ENCODE measurements around the gene ANXA1. TPM values are rescaled to one million over a fixed set of nuclear protein-coding genes. Genes with fewer than 3 reads are reported as not detected.

The ANXA1 gene
- total RNA-seq, 1 experiment from 2014 or later, result 34.4 TPM

DNA sequence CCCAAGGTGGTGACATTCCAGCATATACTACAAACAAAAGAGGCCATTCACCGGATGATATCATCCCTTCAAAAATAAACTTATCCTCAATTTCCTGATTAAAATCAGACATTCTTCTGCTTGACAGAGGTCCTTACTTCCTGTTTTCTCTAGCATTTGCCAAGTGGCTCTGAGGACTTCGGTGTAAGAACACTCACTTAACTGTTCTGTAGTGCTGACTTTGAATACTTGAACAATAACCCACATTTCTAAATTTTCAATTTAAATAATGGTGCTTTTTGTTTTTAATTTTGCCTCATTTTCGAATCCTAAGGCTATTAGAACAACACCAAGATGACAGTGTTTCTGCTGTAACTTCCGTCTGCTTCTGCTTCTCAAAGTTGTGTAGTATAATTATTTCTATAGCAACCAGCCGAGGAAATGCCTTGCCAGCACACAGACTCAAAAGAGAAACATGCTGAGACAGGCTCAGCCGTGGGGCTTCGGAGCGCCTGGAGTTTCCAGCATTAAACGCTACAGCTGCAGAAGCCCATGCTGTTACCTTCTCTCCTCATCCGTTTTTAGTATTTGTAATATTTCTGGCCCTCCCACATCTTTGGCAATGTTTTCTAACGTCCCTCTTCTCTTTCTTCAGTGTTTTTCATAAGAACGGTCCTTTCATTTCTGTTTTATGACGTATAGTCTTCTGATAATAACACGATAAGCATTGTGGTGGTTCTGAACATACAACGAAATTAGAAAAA is 19.5 kb upstream of the ANXA1 start:
- Histone ChIP-seq H3K4me1 (peaks cover 16% of the 10 kb centered on the region), H3K36me3 (no peaks in the 10 kb centered on the region), H3K9me3 (replicated peaks) (no peaks in the 10 kb centered on the region), H3K27ac (peak overlapping the region; percentile 86), H3K27me3 (no peaks in the 10 kb centered on the region), H3K4me3 (peak overlapping the region; percentile 61)
- peak; percentile 82 to 87 for DNase-seq

- DNase-seq, result peak in 1 of 2 experiments; percentile 26
- H3K36me3 ChIP-seq, result no peaks in the 10 kb centered on the region
- no peaks in the 10 kb centered on the region for H3K9me3 ChIP-seq (replicated peaks)
- no peaks in the 10 kb centered on the region for H3K27me3 ChIP-seq
- peak overlapping the region; percentile 61 for H3K4me3 ChIP-seq
- H3K27ac ChIP-seq, result peak overlapping the region; percentile 86
- H3K4me1 ChIP-seq, result peaks cover 18% of the 10 kb centered on the region
Measured at GRCh38 chr9:73133022-73133651, 18.5 kb upstream of the ANXA1 start.

DNA sequence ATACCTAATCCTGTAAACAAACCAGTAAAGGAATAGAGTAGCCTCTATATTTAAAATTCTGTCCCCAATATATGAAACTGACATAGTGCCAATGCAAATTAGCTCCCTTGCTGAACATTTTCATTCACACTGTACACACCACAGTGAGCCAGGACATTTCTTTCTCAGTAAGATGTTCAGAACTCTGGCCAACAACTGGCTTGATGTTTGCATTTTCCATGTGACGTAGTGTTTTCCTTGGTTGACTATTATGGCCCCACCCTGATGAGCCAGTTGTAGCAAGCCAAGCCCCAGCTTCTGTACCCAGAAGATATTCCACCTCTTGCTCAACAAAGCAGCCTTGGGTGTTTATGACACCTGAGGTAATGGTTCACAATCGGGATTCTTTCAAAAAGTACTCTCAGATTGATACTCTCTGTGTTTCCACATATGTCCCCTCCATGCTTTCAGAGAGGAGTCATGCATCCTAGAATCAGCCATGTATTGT is 17.7 kb upstream of the ANXA1 start:
- Histone ChIP-seq H3K27ac (no peak overlapping the region), H3K36me3 (no peaks in the 10 kb centered on the region), H3K27me3 (no peaks in the 10 kb centered on the region), H3K4me1 (peaks cover 18% of the 10 kb centered on the region), H3K9me3 (replicated peaks) (no peaks in the 10 kb centered on the region), H3K4me3 (no peak overlapping the region)
- no peak for DNase-seq

DNA sequence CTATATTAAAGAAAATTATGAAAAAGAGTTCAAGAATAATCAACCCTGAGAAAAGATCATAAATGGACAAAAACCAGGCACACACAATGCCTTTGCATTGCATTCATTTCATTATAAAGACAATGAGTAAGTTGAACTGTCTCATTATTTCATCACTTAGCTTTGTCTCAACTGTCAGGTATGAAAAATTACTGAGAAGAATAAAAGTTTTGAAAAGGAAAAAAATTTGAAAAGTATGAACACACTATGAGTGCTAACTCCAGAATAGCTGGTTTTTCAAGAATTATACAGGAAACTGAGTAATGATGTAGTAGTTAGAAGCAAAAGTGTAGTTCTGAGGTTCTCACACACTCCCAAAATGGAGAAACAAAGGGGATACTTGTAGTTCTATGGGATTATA is 16.3 kb upstream of the ANXA1 start:
- H3K4me1 ChIP-seq, result peaks cover 18% of the 10 kb centered on the region
- no peaks in the 10 kb centered on the region for H3K27me3 ChIP-seq
- no peak overlapping the region for H3K4me3 ChIP-seq
- DNase-seq, result no peak
- no peaks in the 10 kb centered on the region for H3K36me3 ChIP-seq
- H3K9me3 ChIP-seq (replicated peaks), result no peaks in the 10 kb centered on the region
- no peak overlapping the region for H3K27ac ChIP-seq

DNA sequence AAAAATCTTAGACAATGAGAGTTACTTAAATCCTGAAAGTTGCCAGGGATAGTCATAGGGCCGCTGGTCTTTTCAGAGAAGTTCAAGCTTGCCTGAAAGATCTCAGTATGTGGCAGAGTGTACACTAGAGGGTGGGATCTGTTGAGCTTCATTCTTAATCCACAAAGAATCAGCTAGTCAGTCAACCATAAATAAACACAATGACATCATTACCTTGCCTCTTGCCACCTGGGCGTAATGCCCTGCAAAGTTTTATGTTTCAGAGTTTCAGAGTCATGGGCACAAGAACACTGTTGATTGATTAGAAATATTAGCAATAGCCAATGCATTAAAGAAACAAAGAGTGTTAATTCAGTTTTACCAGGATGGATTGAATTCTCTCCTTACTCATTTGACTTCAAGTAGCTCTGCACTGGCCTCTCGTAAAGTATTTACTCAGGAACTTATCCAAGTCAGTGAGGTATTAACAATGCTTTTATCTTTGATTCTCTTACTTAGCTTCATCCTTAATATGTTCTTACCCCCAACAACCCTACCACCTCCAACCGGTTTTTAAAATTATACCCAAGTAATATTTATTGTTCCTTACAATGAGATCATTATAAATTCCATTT is 14.3 kb upstream of the ANXA1 start:
- H3K9me3 ChIP-seq (replicated peaks), result no peaks in the 10 kb centered on the region
- no peaks in the 10 kb centered on the region for H3K36me3 ChIP-seq
- H3K4me1 ChIP-seq, result peaks cover 10% of the 10 kb centered on the region
- H3K27me3 ChIP-seq, result no peaks in the 10 kb centered on the region
- no peak overlapping the region for H3K4me3 ChIP-seq
- H3K27ac ChIP-seq, result no peak overlapping the region
- DNase-seq, result no peak

GRCh38 chr9:73137914-73138313 is 13.8 kb upstream of the ANXA1 start:
- no peaks in the 10 kb centered on the region for H3K9me3 ChIP-seq (replicated peaks)
- no peak for DNase-seq
- no peaks in the 10 kb centered on the region for H3K36me3 ChIP-seq
- no peaks in the 10 kb centered on the region for H3K27me3 ChIP-seq
- peaks cover 10% of the 10 kb centered on the region for H3K4me1 ChIP-seq
- H3K4me3 ChIP-seq, result no peak overlapping the region
- H3K27ac ChIP-seq, result no peak overlapping the region

DNA sequence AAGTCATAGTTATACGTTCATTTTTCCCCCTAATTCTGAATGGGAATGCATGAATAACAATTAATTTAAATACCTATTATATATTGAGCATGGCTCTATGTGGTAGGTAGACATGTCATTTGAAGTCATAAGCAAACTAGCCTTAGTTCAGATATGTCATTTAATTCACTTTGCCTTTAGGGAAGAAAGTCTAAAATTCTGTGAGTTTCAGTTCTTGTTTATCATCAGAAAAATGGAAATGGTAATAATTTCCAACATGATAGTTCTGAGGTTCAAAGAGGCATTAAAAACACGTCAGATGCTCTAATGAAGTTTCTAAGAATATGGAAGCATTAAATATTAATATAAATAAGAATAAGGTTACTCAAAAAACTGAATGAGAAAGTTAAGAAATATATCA is 13.1 kb upstream of the ANXA1 start:
- peaks cover 11% of the 10 kb centered on the region for H3K4me1 ChIP-seq
- H3K27me3 ChIP-seq, result no peaks in the 10 kb centered on the region
- no peak overlapping the region for H3K27ac ChIP-seq
- H3K36me3 ChIP-seq, result no peaks in the 10 kb centered on the region
- H3K9me3 ChIP-seq (replicated peaks), result no peaks in the 10 kb centered on the region
- no peak overlapping the region for H3K4me3 ChIP-seq
- no peak for DNase-seq

DNA sequence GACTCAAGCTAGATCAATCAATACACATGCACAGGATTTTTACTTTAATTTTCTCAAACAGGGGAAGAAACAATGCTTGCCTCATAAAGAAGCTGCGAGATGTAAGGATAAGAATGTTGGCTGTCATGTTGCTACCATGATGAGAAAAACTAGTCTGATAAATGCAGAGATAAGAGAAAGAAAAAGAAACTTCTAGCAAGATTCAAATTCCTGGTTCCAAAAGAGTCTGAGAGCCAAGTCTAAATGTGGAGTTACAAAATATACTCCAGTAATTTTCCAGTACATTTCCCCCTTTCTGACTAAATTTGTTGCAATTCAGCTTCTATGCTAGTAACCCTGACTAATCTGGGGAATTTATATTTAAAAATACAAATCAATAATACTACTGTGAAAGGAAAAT is 10.4 kb upstream of the ANXA1 start:
- H3K4me3 ChIP-seq, result no peak overlapping the region
- no peak for DNase-seq
- no peaks in the 10 kb centered on the region for H3K9me3 ChIP-seq (replicated peaks)
- no peaks in the 10 kb centered on the region for H3K36me3 ChIP-seq
- H3K27me3 ChIP-seq, result no peaks in the 10 kb centered on the region
- H3K27ac ChIP-seq, result no peak overlapping the region
- H3K4me1 ChIP-seq, result peaks cover 29% of the 10 kb centered on the region

- Histone ChIP-seq H3K4me3 (no peak overlapping the region), H3K4me1 (peaks cover 31% of the 10 kb centered on the region), H3K27ac (peak overlapping the region; percentile 34), H3K9me3 (replicated peaks) (no peaks in the 10 kb centered on the region), H3K36me3 (no peaks in the 10 kb centered on the region), H3K27me3 (no peaks in the 10 kb centered on the region)
- peak; percentile 19 to 66 for DNase-seq
Measured at GRCh38 chr9:73143711-73144328, 7.8 kb upstream of the ANXA1 start.

GRCh38 chr9:73146111-73146815 is 5.4 kb upstream of the ANXA1 start:
- no peaks in the 10 kb centered on the region for H3K9me3 ChIP-seq (replicated peaks)
- no peak for DNase-seq
- no peak overlapping the region for H3K4me3 ChIP-seq
- H3K27me3 ChIP-seq, result no peaks in the 10 kb centered on the region
- no peaks in the 10 kb centered on the region for H3K36me3 ChIP-seq
- peaks cover 51% of the 10 kb centered on the region for H3K4me1 ChIP-seq
- H3K27ac ChIP-seq, result no peak overlapping the region

GRCh38 chr9:73148447-73148937 is 3.2 kb upstream of the ANXA1 start:
- DNase-seq, result no peak
- Histone ChIP-seq H3K27ac (peak overlapping the region; percentile 75), H3K4me1 (peaks cover 67% of the 10 kb centered on the region)

DNA sequence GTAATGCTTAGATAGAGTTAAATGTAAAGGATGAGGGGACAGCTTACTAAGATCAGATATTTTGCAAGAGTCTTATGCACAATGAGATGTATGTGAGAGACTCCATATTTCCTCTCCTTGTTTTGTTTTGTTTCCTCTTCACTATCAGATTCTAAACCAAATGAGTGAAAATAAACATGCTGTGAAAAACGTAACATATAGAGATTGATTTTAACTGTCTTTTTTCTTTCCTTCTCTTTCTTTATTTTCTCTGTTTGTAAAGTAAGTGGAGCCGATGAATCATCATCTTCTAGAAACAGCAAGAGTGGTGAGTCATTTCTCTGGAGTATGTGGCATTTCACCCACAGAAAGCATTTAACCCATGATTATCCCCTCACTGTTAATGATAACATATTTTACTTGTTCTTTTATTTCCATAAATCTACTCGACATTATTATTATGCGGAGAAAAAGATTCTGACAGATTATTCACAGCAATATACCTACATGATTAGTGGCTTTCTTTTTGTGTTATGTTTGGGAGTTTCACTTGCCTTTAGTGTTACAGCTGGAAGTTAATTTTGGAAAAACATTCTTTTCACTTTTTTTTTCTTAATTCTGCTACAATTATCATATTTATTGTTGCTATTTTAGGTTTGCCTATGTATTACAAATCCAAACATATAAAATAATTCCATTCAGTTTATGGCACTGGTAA is 2.1 kb upstream of the ANXA1 start:
- DNase-seq, result peak in 1 of 2 experiments; percentile 58
- peaks cover 57% of the 10 kb centered on the region for H3K4me1 ChIP-seq
- H3K4me3 ChIP-seq, result peak overlapping the region; percentile 23
- no peaks in the 10 kb centered on the region for H3K9me3 ChIP-seq (replicated peaks)
- H3K27ac ChIP-seq, result peak overlapping the region; percentile 75
- H3K27me3 ChIP-seq, result no peaks in the 10 kb centered on the region
- no peaks in the 10 kb centered on the region for H3K36me3 ChIP-seq

More at GRCh38 chr9:73148447-73148937, 3.2 kb upstream of the ANXA1 start:
- Histone ChIP-seq H3K4me3 (no peak overlapping the region), H3K36me3 (no peaks in the 10 kb centered on the region), H3K9me3 (replicated peaks) (no peaks in the 10 kb centered on the region), H3K27me3 (no peaks in the 10 kb centered on the region)

DNA sequence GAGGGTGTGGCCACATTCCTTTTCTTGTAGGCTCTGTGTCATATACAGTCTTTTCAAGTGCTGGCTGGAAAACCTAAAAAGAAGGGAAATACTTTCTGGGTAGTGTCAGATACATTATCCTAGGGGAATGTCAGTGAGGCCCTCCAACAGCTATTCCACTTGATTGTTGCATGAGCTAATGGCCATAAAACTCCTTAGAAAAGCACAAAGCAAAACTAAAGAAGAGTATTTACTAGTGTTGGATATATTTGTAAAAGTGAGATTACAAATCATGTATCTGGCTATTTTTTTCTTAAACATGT is 829 bp downstream of the ANXA1 start:
- peak in 1 of 2 experiments; percentile 44 for DNase-seq
- Histone ChIP-seq H3K27ac (peak overlapping the region; percentile 58), H3K27me3 (no peaks in the 10 kb centered on the region), H3K9me3 (replicated peaks) (no peaks in the 10 kb centered on the region), H3K4me3 (peak overlapping the region; percentile 51), H3K4me1 (peaks cover 54% of the 10 kb centered on the region), H3K36me3 (no peaks in the 10 kb centered on the region; the same call in 1 of the 2 replicates)

GRCh38 chr9:73152953-73153352 is 1.3 kb downstream of the ANXA1 start:
- DNase-seq, result no peak
- Histone ChIP-seq H3K4me3 (peak overlapping the region; percentile 51), H3K36me3 (no peaks in the 10 kb centered on the region; the same call in 1 of the 2 replicates), H3K9me3 (replicated peaks) (no peaks in the 10 kb centered on the region), H3K4me1 (peaks cover 53% of the 10 kb centered on the region), H3K27ac (peak overlapping the region; percentile 58), H3K27me3 (no peaks in the 10 kb centered on the region)

Data from SJCRH30 (cell line).